Heart right ventricle (tissue), 16 donors: ENCODE results near the gene PHACTR3. TPM values are rescaled to one million over a fixed set of nuclear protein-coding genes. Genes with fewer than 3 reads are reported as not detected.

ENCODE experiments used
- ATAC-seq, 8 donors: fragments of 200-7000 bp; cut with Tn5 transposase; one replicate each; pipeline ENCODE4 v1.9.1; 2020; ENCODE audit warnings: mild to moderate bottlenecking in 8 of 8, moderate library complexity in 8 of 8, moderate number of reproducible peaks in 1 of 8
- DNase-seq, 2 donors: peaks; one replicate each; pipeline ENCODE4 v3.0.0-alpha.2; 2020
- H3K27ac ChIP-seq, 10 donors: fragments of 200-600 bp; sonication (generic) in 2 of 10; one replicate each; pipeline versions ENCODE4 v1.5.0 to v1.8.0; 2020 to 2022; ENCODE audit warnings: mild to moderate bottlenecking in 3 of 10
- H3K27me3 ChIP-seq, 7 donors: fragments of 200-600 bp; one replicate each; pipeline ENCODE4 v1.8.0; 2021 to 2022; ENCODE audit warnings: mild to moderate bottlenecking in 2 of 7
- H3K36me3 ChIP-seq, 9 donors: fragments of 200-600 bp; sonication (generic) in 1 of 9; one replicate each; pipeline versions ENCODE4 v1.5.0 to v1.8.0; 2020 to 2022; ENCODE audit warnings: mild to moderate bottlenecking in 2 of 9
- H3K4me1 ChIP-seq, 9 donors: fragments of 200-600 bp; sonication (generic) in 1 of 9; one replicate each; pipeline versions ENCODE4 v1.5.0 to v1.8.0; 2020 to 2022; ENCODE audit warnings: mild to moderate bottlenecking in 4 of 9
- H3K4me3 ChIP-seq, 10 donors: fragments of 200-600 bp; sonication (generic) in 2 of 10; one replicate each; pipeline versions ENCODE4 v1.5.0 to v1.8.0; 2020 to 2022; ENCODE audit warnings: mild to moderate bottlenecking in 7 of 10, moderate library complexity in 2 of 10
- H3K9me3 ChIP-seq, 11 donors: fragments of 200-600 bp in 10 of 11; sonication (generic) in 2 of 11; one replicate each; pipeline versions ENCODE4 v1.5.0 to v1.8.0; 2013 to 2022; ENCODE audit warnings: mild to moderate bottlenecking in 2 of 11, control low read depth in 1 of 11, moderate library complexity in 1 of 11
- WGBS, 2 donors: extraction: QIAGEN DNeasy Blood & Tissue Kit; methylation state at CpG; one replicate each; pipeline ENCODE4 v1.1.7; 2013; ENCODE audit warnings: inconsistent platforms in 1 of 2; 5-methylcytosine and 5-hydroxymethylcytosine counted together
- intact Hi-C, 10 donors: fragments of 100-400 bp; cut with DNase I; formaldehyde crosslinking; loops; one replicate each; pipeline versions ENCODE4 v1.11.1 to v1.14.2; 2022
- polyA plus RNA-seq, 2 donors: library from polyadenylated mRNA; stranded (reverse); fragments of 200-250 nt; gene quantifications; one replicate each; pipeline ENCODE4 v1.2.3, GENCODE V29; 2013
- total RNA-seq, 10 donors: library from RNA; stranded (reverse); fragmentation: NEBNext Ultra II Directional in 3 of 10; extraction: Animal tissue kit (Norgen Biotek cat#: 25700) in 3 of 10; gene quantifications; one replicate each; pipeline versions ENCODE4 v1.2.1 to v1.2.4, GENCODE V29; 2021 to 2023
- TF ChIP-seq, protein P1 (sequence below), 9 donors: fragments of 200-600 bp; sonication (generic) in 2 of 9; IDR thresholded peaks; one replicate each; pipeline versions ENCODE4 v1.5.0 to v1.8.0; 2021 to 2022; ENCODE audit warnings: antibody characterized with exemption in 9 of 9, mild to moderate bottlenecking in 5 of 9, moderate library complexity in 1 of 9
- donor health status: Arrhythmogenic right ventricular cardiomyopathy.
- donor health status: ischemic (EF 13 %, LVEDD 7.1; RV severe dilation, severe dysfunction).
- donor health status: healthy with polysubstance abuse.
- donor health status: DM: no; HTN: yes; CAD: no.
- donor health status: DM: no; HTN: no; CAD: no.
- donor health status: ischemic (EF 25% LVEDD 6.9; RV normal size, moderate dysfunction).
- donor health status: ischemic (EF 25% LVEDD 5.7; RV mildly dilated, moderate dysfunction).
- donor health status: healthy.
- donor health status: DM: yes; HTN: yes; CAD: no.
- donor health status: Ischemic cardiomyopathy.
- donor health status: ischemic (EF 35%, LVEDD 5.7; RV mildly dilated, moderate dysfunction).
- donor health status: nonischemic (EF 11% LVEDD 7.7; RV severe dilation, severe dysfunction).
- donor health status: DM: yes; HTN: yes; CAD: no.
- donor health status: PGD.
- donor health status: ischemic (EF 29% LVEDD 5.4; RV normal size, mild dysfunction).
- donor health status: nonischemic (EF 23%, LVEDD 6.1; RV moderate dilation, normal function).

The PHACTR3 gene
- total and polyA plus RNA-seq, 12 donors = 0.51 to 24.1 (median 3.7) TPM

DNA sequence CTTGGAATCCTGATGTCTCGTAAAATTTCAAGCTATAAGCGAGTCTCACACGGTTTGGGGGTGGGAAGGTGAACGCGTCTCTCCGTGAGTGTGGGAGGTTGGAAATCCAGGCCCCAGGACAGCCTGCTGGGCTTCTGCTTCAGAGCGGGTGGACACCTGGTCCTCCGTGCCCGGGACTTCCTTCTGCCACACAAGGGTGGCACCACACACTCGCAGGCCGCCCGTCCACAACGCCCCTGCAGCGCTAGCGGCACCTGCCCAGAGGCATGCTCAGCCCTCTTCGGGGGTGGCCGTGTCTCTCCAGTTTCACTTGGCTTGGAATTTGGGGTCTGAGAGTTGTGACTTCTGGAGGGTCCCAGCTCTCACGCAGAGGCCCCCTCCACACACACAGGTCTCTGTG, 151.9 kb downstream of the PHACTR3 start:
- no peak for ATAC-seq

DNA sequence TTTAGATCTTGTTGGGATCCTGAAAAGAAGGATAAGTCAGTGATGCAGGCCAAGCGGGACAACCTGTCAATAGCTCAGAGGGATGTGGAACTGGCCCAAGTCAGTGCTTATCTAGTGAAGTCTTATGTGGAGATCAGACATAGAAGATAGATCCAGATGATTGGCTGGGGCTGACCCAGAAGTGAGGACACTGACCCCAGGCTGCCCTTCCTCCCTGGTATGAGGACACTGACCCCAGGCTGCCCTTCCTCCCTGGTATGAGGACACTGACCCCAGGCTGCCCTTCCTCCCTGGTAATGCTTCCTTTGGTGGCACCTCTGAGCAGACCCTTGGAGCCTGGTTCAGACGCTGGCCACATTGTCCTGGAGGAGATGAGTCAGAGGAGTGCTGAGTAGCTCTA, 159.7 kb downstream of the PHACTR3 start:
- no peak overlapping the region for H3K27ac ChIP-seq
- H3K9me3 ChIP-seq = peaks cover 0 to 3% (median 0%) of the 10 kb centered on the region in 11 donors
- 73 to 76% methylated on average over 2 of the region's 2 CpGs for WGBS, 2 donors
- no peaks in the 10 kb centered on the region for H3K36me3 ChIP-seq
- ATAC-seq (no peak), DNase-seq (no peak)
- H3K4me3 ChIP-seq = no peak overlapping the region
- intact Hi-C loops = no loop called here
- no peaks in the 10 kb centered on the region for H3K27me3 ChIP-seq
- TF ChIP-seq, protein P1, sequence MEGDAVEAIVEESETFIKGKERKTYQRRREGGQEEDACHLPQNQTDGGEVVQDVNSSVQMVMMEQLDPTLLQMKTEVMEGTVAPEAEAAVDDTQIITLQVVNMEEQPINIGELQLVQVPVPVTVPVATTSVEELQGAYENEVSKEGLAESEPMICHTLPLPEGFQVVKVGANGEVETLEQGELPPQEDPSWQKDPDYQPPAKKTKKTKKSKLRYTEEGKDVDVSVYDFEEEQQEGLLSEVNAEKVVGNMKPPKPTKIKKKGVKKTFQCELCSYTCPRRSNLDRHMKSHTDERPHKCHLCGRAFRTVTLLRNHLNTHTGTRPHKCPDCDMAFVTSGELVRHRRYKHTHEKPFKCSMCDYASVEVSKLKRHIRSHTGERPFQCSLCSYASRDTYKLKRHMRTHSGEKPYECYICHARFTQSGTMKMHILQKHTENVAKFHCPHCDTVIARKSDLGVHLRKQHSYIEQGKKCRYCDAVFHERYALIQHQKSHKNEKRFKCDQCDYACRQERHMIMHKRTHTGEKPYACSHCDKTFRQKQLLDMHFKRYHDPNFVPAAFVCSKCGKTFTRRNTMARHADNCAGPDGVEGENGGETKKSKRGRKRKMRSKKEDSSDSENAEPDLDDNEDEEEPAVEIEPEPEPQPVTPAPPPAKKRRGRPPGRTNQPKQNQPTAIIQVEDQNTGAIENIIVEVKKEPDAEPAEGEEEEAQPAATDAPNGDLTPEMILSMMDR (IDR thresholded peaks at IDR 0.05) = no peak
- no peaks in the 10 kb centered on the region for H3K4me1 ChIP-seq

More for the DNA sequence above, 151.9 kb downstream of the PHACTR3 start:
- Histone ChIP-seq H3K27ac (no peak overlapping the region), H3K36me3 (no peaks in the 10 kb centered on the region), H3K4me3 (no peak overlapping the region), H3K4me1 (peaks cover 0 to 23% (median 23%) of the 10 kb centered on the region in 9 donors), H3K27me3 (peaks cover 0 to 42% (median 14%) of the 10 kb centered on the region in 7 donors), H3K9me3 (no peaks in the 10 kb centered on the region)
- 90 to 92% methylated on average over 18 of the region's 18 CpGs for WGBS, 2 donors
- TF ChIP-seq, protein P1 (IDR thresholded peaks at IDR 0.05) = no peak
- intact Hi-C loops = no loop called here
- no peak for DNase-seq

DNA sequence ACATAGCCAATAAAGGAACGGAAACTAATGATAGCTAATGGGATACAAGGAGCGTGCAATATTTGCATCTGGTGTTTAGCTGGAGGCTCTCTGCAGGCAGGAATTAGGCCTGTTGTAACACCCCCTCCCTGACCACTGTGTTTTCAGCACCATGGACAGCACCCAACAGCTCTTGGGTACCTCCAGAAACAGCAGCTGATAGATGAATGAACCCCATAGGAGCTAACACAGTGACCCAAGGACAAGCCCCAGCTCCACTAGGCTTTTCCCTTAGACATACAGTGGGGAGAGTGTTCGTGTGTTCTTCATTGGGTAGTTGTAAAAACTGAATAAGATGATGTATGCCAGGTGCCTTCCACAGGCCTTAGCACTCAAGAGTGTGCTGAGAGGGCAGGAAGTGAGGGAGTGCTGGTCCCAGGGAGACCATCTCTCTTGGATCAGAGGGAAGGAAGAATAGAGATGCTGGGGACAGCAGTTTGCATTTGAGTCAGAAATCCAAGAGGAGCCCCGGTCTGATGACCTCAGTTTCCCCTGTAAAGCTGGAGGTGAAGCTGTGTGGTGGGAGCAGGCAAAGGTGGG, 161.3 kb downstream of the PHACTR3 start:
- no peak for ATAC-seq
- WGBS, 2 donors = 72 to 86% methylated on average over 4 of the region's 4 CpGs

DNA sequence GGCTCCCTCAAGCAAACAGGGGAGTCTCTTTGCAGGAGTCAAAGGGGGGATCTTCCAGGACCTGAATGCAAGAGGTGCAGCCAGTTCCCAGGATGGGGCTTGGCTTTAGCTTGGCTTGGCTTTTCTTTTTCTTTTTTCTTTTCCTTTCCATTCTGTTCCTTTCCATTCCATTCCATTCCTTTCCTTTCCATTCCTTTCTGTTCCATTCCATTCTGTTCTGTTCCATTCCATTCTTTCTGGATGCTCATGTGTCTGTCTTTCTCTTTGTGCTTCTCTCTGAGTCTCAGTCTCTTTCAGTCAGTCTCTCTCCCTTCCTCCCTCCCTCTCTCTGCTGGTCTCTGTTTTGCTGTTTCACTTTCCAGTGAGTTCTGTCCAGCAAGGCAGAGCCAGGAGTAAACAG, 163.3 kb downstream of the PHACTR3 start:
- Histone ChIP-seq H3K9me3 (peaks cover 0 to 3% (median 0%) of the 10 kb centered on the region in 11 donors), H3K36me3 (no peaks in the 10 kb centered on the region), H3K4me1 (peaks cover 0 to 15% (median 0%) of the 10 kb centered on the region in 9 donors), H3K4me3 (no peak overlapping the region), H3K27ac (no peak overlapping the region), H3K27me3 (no peaks in the 10 kb centered on the region)
- intact Hi-C loops = no loop called here
- no peak for ATAC-seq
- no peak for DNase-seq
- TF ChIP-seq, protein P1 (IDR thresholded peaks at IDR 0.05) = no peak

More for the DNA sequence above, 161.3 kb downstream of the PHACTR3 start:
- intact Hi-C loops = no loop called here
- Histone ChIP-seq H3K27ac (no peak overlapping the region), H3K36me3 (no peaks in the 10 kb centered on the region), H3K4me1 (peaks cover 0 to under 1% (median 0%) of the 10 kb centered on the region in 9 donors), H3K9me3 (peaks cover 0 to 3% (median 0%) of the 10 kb centered on the region in 11 donors), H3K27me3 (no peaks in the 10 kb centered on the region), H3K4me3 (no peak overlapping the region)
- DNase-seq = no peak
- TF ChIP-seq, protein P1 (IDR thresholded peaks at IDR 0.05) = no peak
